ENCODE measurements around the gene TWIST2. TPM values are rescaled to one million over a fixed set of nuclear protein-coding genes. Genes with fewer than 3 reads are reported as not detected.

TWIST2 gene
- polyA plus RNA-seq, 3 donors = 0.43 to 0.49 (median 0.43) TPM

- no peaks in the 10 kb centered on the region for H3K79me2 ChIP-seq (ENCODE audit: insufficient read depth, low read length)
- no peak overlapping the region for H2AFZ ChIP-seq (ENCODE audit: insufficient read depth, low read depth, low read length, poor library complexity, severe bottlenecking)
- peaks cover 21 to 56% (median 41%) of the 10 kb centered on the region in 3 donors for H3K27me3 Mint-ChIP-seq (ENCODE audit: low read depth in 3 of 3)
- H3K4me3 ChIP-seq (replicated peaks in 1 of 3; ENCODE audit: low read depth in 2 of 3, low read length in 3 of 3) = no peak overlapping the region
- H4K20me1 ChIP-seq (ENCODE audit: insufficient read depth, low read length) = no peaks in the 10 kb centered on the region
- H3K27me3 ChIP-seq (ENCODE audit: control insufficient read depth in 2 of 2, insufficient read depth in 2 of 2, low read length in 2 of 2) = peaks cover 4 to 6% of the 10 kb centered on the region in 2 donors
- no peaks in the 10 kb centered on the region for H3K4me1 Mint-ChIP-seq
- H3K4me2 ChIP-seq (replicated peaks; ENCODE audit: extremely low read depth, low read length, poor library complexity, severe bottlenecking) = no peak overlapping the region
- no peaks in the 10 kb centered on the region for H3K36me3 Mint-ChIP-seq
- peaks cover 0 to 8% (median 3%) of the 10 kb centered on the region in 7 donors for H3K9me3 Mint-ChIP-seq
- no peak overlapping the region for H3K4me3 Mint-ChIP-seq
- H3K4me1 ChIP-seq (ENCODE audit: control insufficient read depth in 1 of 2, insufficient read depth in 2 of 2, low read length in 2 of 2) = no peaks in the 10 kb centered on the region
- DNase-seq = no peak
- no peaks in the 10 kb centered on the region for H3K9me3 ChIP-seq (replicated peaks in 1 of 2; ENCODE audit: control insufficient read depth in 1 of 2, insufficient read depth in 1 of 2, low read length in 2 of 2)
- H3K27ac Mint-ChIP-seq = no peak overlapping the region
- intact Hi-C loops (cut with micrococcal nuclease) = no loop called here
- H3K36me3 ChIP-seq (replicated peaks in 1 of 2; ENCODE audit: control insufficient read depth in 1 of 2, insufficient read depth in 2 of 2, low read length in 2 of 2) = no peaks in the 10 kb centered on the region
- H3K27ac ChIP-seq (ENCODE audit: low read depth in 1 of 2, low read length in 2 of 2) = no peak overlapping the region
- H3K9ac ChIP-seq (ENCODE audit: insufficient read depth, low read length, poor library complexity, severe bottlenecking) = no peak overlapping the region
- TF ChIP-seq, protein P1, sequence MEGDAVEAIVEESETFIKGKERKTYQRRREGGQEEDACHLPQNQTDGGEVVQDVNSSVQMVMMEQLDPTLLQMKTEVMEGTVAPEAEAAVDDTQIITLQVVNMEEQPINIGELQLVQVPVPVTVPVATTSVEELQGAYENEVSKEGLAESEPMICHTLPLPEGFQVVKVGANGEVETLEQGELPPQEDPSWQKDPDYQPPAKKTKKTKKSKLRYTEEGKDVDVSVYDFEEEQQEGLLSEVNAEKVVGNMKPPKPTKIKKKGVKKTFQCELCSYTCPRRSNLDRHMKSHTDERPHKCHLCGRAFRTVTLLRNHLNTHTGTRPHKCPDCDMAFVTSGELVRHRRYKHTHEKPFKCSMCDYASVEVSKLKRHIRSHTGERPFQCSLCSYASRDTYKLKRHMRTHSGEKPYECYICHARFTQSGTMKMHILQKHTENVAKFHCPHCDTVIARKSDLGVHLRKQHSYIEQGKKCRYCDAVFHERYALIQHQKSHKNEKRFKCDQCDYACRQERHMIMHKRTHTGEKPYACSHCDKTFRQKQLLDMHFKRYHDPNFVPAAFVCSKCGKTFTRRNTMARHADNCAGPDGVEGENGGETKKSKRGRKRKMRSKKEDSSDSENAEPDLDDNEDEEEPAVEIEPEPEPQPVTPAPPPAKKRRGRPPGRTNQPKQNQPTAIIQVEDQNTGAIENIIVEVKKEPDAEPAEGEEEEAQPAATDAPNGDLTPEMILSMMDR (IDR thresholded peaks at IDR 0.05) = no peak
Measured at GRCh38 chr2:238838786-238839327, 9.0 kb upstream of the TWIST2 start.

GRCh38 chr2:238839428-238839827 is 8.5 kb upstream of the TWIST2 start:
- Histone ChIP-seq H3K36me3 (replicated peaks in 1 of 2; ENCODE audit: control insufficient read depth in 1 of 2, insufficient read depth in 2 of 2, low read length in 2 of 2) (no peaks in the 10 kb centered on the region), H3K9ac (ENCODE audit: insufficient read depth, low read length, poor library complexity, severe bottlenecking) (no peak overlapping the region), H3K4me1 (ENCODE audit: control insufficient read depth in 1 of 2, insufficient read depth in 2 of 2, low read length in 2 of 2) (no peaks in the 10 kb centered on the region), H3K79me2 (ENCODE audit: insufficient read depth, low read length) (no peaks in the 10 kb centered on the region), H3K27me3 (ENCODE audit: control insufficient read depth in 2 of 2, insufficient read depth in 2 of 2, low read length in 2 of 2) (peaks cover 9 to 12% of the 10 kb centered on the region in 2 donors), H4K20me1 (ENCODE audit: insufficient read depth, low read length) (no peaks in the 10 kb centered on the region), H3K9me3 (replicated peaks in 1 of 2; ENCODE audit: control insufficient read depth in 1 of 2, insufficient read depth in 1 of 2, low read length in 2 of 2) (no peaks in the 10 kb centered on the region), H3K4me2 (replicated peaks; ENCODE audit: extremely low read depth, low read length, poor library complexity, severe bottlenecking) (no peak overlapping the region), H3K4me3 (replicated peaks in 1 of 3; ENCODE audit: low read depth in 2 of 3, low read length in 3 of 3) (no peak overlapping the region), H2AFZ (ENCODE audit: insufficient read depth, low read depth, low read length, poor library complexity, severe bottlenecking) (no peak overlapping the region), H3K27ac (ENCODE audit: low read depth in 1 of 2, low read length in 2 of 2) (no peak overlapping the region)
- peaks cover 0 to 8% (median 3%) of the 10 kb centered on the region in 7 donors for H3K9me3 Mint-ChIP-seq
- H3K27ac Mint-ChIP-seq = no peak overlapping the region
- TF ChIP-seq, protein P1 (IDR thresholded peaks at IDR 0.05) = no peak
- peaks cover 27 to 60% (median 45%) of the 10 kb centered on the region in 3 donors for H3K27me3 Mint-ChIP-seq (ENCODE audit: low read depth in 3 of 3)
- 100% methylated on average over 1 of the region's 2 CpGs for WGBS (ENCODE audit: insufficient coverage)
- intact Hi-C loops (cut with micrococcal nuclease) = no loop called here
- H3K4me1 Mint-ChIP-seq = no peaks in the 10 kb centered on the region
- no peak overlapping the region for H3K4me3 Mint-ChIP-seq
- no peaks in the 10 kb centered on the region for H3K36me3 Mint-ChIP-seq
- no peak for DNase-seq

All from CD14-positive monocyte (primary cell).